Mesothelial cell of epicardium (in vitro differentiated cells): ENCODE measurements around the gene DAPK1. TPM values are rescaled to one million over a fixed set of nuclear protein-coding genes. Genes with fewer than 3 reads are reported as not detected.

Source experiments
- DNase-seq, 2 experiments: peaks; one replicate each; pipeline ENCODE4 v3.0.0; 2021; ENCODE audit warnings: low spot score in 2 of 2; ENCODE audit not compliant: unreplicated experiment in 2 of 2
- H3K27ac Mint-ChIP-seq: 2 replicates; pipeline ENCODE4 v1.8.0; 2021; ENCODE audit warnings: mixed read lengths
- H3K27me3 Mint-ChIP-seq: 2 replicates; pipeline ENCODE4 v1.8.0; 2021; ENCODE audit warnings: low read depth, mixed read lengths
- H3K36me3 Mint-ChIP-seq: 2 replicates; pipeline ENCODE4 v1.8.0; 2021; ENCODE audit warnings: mixed read lengths
- H3K4me1 Mint-ChIP-seq: 2 replicates; pipeline ENCODE4 v1.8.0; 2021; ENCODE audit warnings: mixed read lengths
- H3K4me3 Mint-ChIP-seq: 2 replicates; pipeline ENCODE4 v1.8.0; 2021; ENCODE audit warnings: mild to moderate bottlenecking, moderate library complexity, mixed read lengths
- H3K9me3 Mint-ChIP-seq: 2 replicates; pipeline ENCODE4 v1.8.0; 2021; ENCODE audit warnings: mixed read lengths
- total RNA-seq: library from RNA; stranded (reverse); gene quantifications from 3 replicates; pipeline ENCODE4 v1.2.1, GENCODE V29; 2021
- TF ChIP-seq, protein P1 (sequence below): fragments of 200-600 bp; sonication (generic); IDR thresholded peaks from one replicate; pipeline ENCODE4 v1.5.0; 2021; ENCODE audit warnings: antibody characterized with exemption; ENCODE audit not compliant: unreplicated experiment

The DAPK1 gene
- total RNA-seq, 1 donor from 2014 or later: 239 TPM

DNA sequence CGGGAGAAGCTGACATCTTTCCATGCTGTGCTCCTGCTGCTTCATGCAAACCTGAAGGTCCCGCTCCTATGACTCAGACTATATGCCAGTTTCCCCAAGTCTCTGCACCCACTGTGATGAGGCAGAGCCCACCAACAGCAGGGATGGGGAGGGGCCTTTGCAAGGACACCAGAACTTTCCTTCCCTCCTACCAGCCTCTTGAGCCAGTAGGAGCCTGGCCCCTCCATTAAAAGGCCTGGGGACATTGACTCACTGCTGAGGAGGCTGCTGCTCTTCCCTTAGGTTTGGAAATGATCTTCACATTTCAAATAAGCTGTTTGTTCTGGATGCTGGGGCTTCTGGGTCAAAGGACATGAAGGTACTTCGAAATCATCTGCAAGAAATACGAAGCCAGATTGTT is 202.2 kb downstream of the DAPK1 start:
- Mint-ChIP-seq H3K4me3 (no peak overlapping the region), H3K4me1 (peaks cover 37% of the 10 kb centered on the region), H3K27ac (peak overlapping the region; percentile 92), H3K27me3 (no peaks in the 10 kb centered on the region), H3K9me3 (no peaks in the 10 kb centered on the region), H3K36me3 (peaks cover 46% of the 10 kb centered on the region)
- no peak for DNase-seq
- TF ChIP-seq, protein P1, sequence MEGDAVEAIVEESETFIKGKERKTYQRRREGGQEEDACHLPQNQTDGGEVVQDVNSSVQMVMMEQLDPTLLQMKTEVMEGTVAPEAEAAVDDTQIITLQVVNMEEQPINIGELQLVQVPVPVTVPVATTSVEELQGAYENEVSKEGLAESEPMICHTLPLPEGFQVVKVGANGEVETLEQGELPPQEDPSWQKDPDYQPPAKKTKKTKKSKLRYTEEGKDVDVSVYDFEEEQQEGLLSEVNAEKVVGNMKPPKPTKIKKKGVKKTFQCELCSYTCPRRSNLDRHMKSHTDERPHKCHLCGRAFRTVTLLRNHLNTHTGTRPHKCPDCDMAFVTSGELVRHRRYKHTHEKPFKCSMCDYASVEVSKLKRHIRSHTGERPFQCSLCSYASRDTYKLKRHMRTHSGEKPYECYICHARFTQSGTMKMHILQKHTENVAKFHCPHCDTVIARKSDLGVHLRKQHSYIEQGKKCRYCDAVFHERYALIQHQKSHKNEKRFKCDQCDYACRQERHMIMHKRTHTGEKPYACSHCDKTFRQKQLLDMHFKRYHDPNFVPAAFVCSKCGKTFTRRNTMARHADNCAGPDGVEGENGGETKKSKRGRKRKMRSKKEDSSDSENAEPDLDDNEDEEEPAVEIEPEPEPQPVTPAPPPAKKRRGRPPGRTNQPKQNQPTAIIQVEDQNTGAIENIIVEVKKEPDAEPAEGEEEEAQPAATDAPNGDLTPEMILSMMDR: no peak

DNA sequence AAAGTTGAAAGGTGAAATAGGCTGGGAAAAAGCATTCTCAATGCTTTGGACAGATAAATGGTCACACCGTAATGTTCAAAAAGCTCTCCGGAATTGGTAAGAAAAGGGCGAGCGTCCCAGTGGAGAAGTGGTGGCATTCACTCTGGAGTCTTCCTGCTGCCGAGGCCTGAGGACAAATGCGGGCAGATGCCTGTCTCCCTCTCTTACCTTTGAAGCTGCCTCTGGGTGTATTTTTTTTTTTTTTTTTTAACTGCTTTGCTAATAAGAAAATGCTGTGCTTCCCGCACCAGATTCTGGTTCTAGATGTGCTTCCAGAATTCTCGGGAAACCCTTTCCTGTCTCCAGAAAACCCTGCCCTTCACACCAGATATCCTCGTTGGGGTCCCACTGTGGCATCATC is 203.8 kb downstream of the DAPK1 start:
- Mint-ChIP-seq H3K4me3 (peak overlapping the region; percentile 36), H3K36me3 (peaks cover 51% of the 10 kb centered on the region), H3K27me3 (no peaks in the 10 kb centered on the region), H3K9me3 (no peaks in the 10 kb centered on the region), H3K4me1 (peaks cover 37% of the 10 kb centered on the region), H3K27ac (peak overlapping the region; percentile 93)
- DNase-seq: no peak
- TF ChIP-seq, protein P1: no peak

DNA sequence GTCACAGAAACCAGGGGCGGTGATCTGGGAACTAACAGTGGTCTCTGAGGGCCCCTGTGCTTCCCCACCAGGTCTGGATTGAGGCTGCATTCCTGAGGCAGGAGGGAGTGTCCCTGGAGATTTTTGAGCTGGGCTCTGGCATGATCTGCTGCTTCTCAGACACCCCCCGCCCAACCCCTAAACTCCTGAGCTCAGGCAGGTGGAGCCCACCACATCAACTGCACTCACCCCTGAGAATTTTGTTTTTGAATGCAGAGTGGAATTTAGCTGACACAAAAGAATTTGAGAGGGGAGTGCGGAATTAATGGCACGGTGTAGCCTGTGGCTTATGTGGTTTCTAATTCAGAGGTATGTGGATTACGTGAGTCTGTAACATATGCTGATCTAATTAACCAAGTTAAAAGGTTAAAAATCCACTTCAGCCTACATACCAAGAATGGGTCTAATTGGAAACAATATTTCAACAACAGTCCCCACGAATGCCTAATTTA is 204.3 kb downstream of the DAPK1 start:
- Mint-ChIP-seq H3K9me3 (no peaks in the 10 kb centered on the region), H3K4me3 (peak overlapping the region; percentile 36), H3K4me1 (peaks cover 37% of the 10 kb centered on the region), H3K27me3 (no peaks in the 10 kb centered on the region), H3K27ac (peak overlapping the region; percentile 93), H3K36me3 (peaks cover 48% of the 10 kb centered on the region)
- TF ChIP-seq, protein P1: no peak
- DNase-seq: peak; percentile 50 to 63

DNA sequence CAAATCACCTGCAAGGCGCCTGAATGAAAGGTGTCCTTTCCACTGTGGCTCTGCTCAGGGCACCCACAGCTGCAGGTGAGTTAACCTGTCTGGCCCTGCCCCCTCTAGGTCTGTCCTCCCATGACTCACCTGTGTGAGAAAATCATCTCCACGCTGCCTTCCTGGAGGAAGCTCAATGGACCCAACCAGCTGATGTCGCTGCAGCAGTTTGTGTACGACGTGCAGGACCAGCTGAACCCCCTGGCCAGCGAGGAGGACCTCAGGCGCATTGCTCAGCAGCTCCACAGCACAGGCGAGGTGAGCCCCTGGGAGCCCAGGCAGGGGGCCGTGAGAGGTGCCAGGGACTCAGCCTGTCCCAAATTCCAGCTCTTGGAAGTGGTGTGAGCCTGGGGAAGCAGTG is 205.3 kb downstream of the DAPK1 start:
- no peaks in the 10 kb centered on the region for H3K27me3 Mint-ChIP-seq
- H3K4me3 Mint-ChIP-seq: no peak overlapping the region
- peaks cover 48% of the 10 kb centered on the region for H3K36me3 Mint-ChIP-seq
- H3K27ac Mint-ChIP-seq: peak overlapping the region; percentile 93
- TF ChIP-seq, protein P1: no peak
- H3K9me3 Mint-ChIP-seq: no peaks in the 10 kb centered on the region
- peaks cover 42% of the 10 kb centered on the region for H3K4me1 Mint-ChIP-seq
- DNase-seq: no peak

DNA sequence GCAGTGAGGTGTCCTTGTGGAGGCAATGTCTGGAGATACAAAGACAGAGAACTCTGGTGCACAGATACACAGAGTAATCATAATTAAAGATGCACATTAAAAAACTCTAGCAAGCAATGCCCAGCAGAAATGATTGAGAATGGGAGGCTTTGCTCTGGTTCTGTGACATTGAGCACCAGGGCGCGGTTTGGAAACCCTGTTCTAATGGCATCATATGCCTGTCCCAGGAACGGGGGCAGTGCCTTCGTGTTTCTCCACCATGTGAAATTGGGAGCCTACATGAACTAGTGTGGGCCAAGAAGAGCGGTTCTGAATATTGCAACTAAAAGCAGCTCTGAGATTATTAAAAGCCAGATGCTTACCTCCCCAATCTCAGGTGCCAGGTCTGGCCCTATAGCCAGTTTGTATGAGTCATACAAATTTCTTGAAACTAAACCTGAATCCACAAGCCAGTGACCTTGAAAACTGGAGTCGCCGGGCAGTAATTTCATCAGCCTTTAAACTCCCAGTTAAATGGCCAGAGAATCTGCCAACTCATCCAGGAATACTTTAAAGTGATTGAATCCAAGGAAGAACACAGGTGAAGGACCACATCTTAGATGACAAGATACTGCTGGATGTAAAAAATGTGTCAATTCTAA is 206.1 kb downstream of the DAPK1 start:
- TF ChIP-seq, protein P1: no peak
- no peak overlapping the region for H3K4me3 Mint-ChIP-seq
- H3K27me3 Mint-ChIP-seq: no peaks in the 10 kb centered on the region
- peaks cover 45% of the 10 kb centered on the region for H3K36me3 Mint-ChIP-seq
- peak overlapping the region; percentile 93 for H3K27ac Mint-ChIP-seq
- DNase-seq: no peak
- no peaks in the 10 kb centered on the region for H3K9me3 Mint-ChIP-seq
- peaks cover 45% of the 10 kb centered on the region for H3K4me1 Mint-ChIP-seq

DNA sequence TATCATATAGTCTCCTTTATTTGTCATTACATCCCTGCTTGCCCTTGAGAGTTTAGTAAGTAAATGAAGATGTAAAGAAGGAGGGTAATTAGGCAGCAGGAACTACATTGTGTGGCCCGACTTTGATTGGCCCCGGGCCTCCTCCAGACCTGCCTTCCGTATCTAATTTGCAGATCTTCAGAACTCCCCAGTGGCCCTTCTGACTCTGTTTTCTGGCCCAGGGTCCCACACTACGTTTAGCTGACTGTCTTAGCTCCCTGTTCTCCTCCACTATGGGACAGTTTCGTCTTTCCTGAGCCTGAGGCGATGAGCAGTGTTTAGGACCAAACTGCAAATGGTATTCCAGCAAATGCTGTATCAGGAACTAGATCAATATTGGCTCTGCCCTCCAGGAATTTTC is 206.7 kb downstream of the DAPK1 start:
- Mint-ChIP-seq H3K27me3 (no peaks in the 10 kb centered on the region), H3K27ac (peak overlapping the region; percentile 89), H3K4me1 (peaks cover 43% of the 10 kb centered on the region), H3K36me3 (peaks cover 44% of the 10 kb centered on the region), H3K9me3 (no peaks in the 10 kb centered on the region), H3K4me3 (no peak overlapping the region)
- DNase-seq: no peak
- TF ChIP-seq, protein P1: no peak
